Measurements from ENCODE around the gene TMEM181.
A peak's percentile ranks its signal among the peaks of the same experiment; 100 is the strongest.
"Not testable (repeated sequence)": the region's sequence is repeated elsewhere in the genome, so short reads cannot be mapped to it uniquely, and the experiment has no call there.

Gene TMEM181

DNA sequence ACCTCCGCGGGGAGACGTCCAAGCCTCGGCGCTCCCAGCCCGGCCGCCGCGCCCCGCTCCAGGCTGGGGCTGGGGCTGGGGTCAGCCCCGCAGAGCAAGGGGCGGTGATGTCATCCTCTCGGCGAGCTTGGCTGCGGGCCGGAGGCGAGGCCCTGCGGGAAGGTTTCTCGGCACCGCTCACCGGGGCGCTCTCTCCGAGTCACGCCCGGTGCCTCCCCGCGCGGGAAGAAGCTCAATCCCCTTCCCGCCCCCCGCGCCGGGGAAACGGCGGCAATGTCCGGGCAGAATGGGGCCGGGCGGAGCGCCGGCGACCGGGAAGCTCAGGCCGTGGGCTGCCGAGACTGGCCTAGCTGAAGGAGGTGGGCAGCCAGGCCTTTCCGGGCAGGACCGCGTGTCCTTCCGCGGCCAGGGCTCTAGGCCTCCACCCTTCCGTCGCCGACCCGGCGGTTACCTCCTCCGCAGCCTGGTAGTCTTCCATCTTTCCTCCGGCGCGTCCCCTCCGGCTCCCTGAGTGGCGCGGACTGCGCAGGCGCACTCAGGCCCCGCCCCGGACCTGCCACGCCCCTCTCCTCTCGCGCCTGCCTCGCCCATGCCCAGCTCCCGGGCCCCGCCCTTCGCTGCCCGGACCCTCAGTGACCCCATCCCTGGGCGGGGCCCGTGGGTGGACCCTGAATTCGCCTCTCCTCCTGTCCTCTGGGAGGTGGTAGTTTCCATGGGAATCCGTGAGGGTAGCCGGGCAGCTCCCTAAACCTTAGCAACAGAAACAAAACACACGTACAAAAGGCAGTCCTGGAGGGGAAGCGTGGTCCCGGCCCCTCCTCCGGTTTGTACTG lies 84.6 kb downstream of the TMEM181 start, which contains the start of gene DYNLT1:
TSS of gene DYNLT1 (minus strand) at position 513 of the 833 bp plus-strand sequence. CDS start at position 478, 35 bp downstream.
- peak; percentile 89 for DNase-seq

DNA sequence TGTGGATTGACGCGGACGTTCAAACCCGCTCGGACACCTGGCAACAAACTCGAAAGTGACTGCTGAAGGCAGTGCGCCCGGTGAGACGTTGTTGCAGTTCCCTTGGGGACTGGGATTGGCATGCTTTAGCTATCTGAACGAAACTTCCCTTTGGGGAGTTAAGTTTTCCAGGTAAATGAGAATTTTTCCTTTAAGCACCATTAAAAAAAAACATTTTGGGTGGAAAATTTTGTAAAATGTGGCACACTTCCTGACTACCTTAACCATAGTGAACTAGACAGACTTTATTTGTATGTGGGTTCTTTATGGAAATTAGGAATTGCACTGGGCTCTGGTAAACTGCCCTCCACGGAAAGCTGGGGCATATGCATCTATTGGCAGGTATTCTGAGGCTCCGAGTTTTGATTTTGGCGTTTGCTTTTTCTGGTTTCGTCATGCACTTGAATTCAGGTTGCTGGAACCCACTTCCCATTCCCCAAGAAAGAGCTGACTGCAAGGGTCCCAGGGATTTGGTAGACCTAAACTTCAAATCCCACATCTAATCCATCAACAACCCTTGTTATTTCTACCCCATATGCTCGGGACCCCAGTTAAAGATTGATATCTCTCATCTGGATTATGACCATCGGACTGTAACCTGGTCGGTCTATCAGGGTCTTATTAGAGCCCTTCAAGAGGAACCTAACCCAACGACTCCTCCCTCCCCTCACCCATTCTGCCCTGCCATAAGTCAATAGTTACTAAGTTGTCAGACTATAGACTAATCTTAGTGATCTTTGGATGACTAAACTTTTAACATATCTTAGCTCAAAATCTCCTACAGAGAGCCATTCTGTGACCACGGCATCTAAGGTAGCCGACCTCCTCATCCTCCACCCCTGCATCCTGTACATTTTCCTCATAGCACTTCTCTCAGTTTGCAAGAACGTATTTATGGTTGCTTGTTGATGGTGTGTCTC lies 85.5 kb downstream of the TMEM181 start:
- no peak for DNase-seq

DNA sequence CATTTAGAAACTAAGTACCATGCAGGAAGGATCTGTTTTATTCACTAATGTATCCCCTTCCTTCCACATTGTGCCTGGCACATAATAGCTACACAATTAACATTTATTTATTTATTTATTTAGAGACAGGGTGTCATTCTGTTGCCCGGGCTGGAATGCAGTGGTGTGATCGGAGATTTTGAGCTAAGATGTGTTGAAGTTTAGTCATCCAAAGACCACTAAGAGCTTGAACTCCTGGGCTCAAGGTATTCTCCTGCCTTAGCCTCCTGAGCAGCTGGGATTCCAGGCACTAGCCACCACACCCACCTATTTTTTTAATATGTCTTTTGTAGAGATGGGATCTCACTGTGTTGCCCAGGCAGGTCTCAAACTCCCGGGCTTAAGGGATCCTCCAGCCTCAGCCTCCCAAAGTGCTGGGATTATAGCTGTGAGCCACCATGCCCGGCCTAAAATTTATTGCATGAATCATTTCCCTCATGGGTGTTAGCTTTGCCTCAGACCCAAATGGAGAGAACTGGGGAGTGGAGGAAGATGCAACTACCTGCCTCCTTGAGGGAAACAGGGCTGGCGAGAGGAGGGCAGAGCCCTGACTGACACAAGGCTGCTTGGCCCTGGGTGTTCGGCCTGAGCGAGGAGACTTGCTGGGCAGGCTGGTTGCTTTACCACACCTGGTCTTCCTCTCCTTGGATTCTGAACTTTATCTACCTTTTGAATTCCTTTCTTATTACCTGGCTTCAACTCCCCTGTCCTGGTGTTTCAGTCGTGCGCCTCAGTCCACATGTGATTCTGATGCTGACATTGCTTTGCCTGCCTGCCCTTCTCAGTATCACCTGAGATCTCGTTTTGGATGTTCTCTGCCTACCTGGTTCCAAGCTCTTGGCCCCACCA lies 86.4 kb downstream of the TMEM181 start:
- no peak for DNase-seq

- DNase-seq, result no peak
Measured at GRCh38 chr6:158647501-158647900, 87.6 kb downstream of the TMEM181 start.

- no peak for DNase-seq
Measured at GRCh38 chr6:158648682-158649131, 88.8 kb downstream of the TMEM181 start.

DNA sequence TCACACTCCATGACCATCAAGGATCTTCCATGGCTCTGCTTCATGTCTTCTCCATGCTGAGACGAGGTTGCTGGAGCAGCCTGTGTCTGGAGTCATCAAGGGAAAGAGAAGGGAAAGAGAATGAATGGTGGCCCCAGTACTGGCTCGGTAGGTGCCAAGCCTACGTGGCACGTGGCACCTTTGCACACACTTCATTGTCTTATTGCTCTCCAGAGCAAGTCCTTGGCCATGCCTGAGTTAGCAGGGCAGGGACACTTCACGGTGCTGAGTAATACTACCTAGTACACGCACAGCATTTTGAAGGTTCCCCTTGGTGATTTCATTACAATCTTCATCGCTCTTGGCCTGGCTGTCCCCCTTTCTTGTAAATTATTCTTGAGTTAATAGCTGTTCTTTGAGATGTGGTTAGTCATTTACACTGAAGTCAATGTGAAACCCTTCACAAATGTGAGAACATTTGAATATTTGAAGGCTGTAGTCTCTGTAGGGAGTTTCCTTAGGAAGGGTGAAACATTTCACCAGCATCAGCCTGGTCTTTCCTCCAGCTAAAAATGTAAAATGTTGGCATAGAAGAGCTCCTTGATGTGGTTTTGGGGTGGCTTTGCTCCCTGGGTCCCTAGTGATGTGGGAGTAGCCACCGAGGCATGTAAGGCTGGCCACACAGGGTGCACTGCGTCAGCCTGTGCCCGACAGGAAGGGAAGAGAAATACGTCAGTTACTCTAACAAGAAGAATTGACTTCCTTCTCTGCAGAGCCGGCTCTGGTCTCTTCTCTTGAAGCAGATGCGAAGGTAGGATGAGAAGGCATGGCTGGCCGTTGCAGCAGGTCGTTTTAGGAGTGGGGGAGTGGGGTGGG lies 89.6 kb downstream of the TMEM181 start, which contains the start of gene SYTL3:
TSS of gene SYTL3 (plus strand) at position 766 of the 855 bp plus-strand sequence. CDS start 13,215 bp downstream, outside the sequence.
- peak; percentile 91 for DNase-seq

GRCh38 chr6:158651981-158652737 lies 92.3 kb downstream of the TMEM181 start:
- not testable (repeated sequence) for DNase-seq

DNA sequence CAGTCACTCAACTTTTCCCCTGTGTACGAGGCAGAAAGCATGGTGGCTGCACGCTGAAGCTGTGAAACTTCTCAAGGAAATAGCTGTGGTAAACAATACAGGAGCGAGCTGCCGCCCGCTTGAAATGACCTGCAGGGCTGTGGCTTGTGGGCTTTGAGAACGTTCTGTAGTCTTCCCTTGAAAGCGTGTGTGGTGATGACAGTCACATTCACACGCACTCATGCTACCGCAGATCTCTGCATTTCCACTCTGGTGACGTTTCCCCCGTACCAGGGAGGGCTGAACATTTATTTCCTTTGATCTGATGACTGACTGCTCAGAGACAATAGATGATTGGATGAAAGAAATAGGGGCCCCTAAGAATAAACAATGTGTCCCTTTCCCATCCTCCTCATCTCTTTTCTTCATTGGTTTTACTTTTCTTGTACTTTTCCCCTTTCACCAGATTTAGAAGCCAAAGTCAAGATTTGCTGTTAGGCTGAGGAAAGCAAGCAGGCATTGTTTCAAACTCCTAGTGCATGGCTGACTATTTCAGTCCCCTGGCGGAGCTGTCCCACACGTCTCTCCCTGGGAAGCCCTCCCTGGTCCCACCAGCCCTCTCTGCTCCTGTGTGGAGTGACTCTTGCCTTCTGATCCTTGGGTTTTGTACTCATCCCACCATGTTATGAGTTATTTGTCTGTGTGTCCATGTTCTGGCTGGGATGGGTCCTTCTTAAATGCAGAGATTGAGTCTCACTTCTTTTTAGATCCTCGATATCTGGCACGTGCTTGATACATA lies 93.9 kb downstream of the TMEM181 start:
- DNase-seq, result peak; percentile 95

- DNase-seq, result peak; percentile 24
Measured at GRCh38 chr6:158654498-158654897, 94.6 kb downstream of the TMEM181 start.

DNA sequence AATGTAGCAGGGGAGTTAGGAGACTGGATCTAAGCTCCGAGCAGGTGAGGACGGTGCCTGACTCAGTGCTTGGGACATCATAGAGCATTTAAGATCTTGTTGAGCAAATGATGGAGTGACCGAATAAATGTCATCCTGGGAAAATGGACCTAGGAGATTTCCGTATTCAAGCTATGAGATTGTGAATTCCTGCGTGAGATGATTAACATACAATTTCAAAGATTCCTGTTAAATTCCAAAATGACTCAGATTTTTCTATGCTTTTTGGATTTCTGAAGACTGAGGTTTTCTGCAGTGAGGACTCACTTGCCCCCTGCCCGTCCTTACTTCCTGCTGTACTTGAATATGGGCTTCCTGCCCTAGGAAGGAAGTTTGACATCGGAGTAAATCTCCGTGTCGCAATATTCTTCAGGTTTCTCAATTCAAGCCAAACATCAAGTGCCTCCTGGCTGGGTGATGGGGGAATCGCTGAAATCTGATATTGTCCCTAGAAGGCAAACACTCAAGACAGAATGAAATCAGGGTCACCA lies 95.1 kb downstream of the TMEM181 start:
- peak; percentile 30 for DNase-seq

GRCh38 chr6:158655569-158656450 lies 95.9 kb downstream of the TMEM181 start:
- no peak for DNase-seq

DNA sequence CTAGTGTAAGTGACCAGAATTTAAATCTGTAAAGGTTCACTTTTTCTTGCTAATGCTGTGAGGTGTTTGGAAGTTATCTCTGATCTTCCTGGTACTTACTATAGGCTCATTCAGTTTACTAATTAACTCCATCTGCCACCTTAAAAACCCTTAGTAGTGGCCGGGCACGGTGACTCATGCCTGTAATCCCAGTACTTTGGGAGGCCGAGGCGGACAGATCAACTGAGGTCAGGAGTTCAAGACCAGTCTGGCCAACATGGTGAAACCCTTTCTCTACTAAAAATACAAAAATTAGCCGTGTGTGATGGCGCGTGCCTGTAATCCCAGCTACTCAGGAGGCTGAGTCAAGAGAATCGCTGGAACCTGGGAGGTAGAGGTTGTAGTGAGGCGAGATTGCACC lies 97.1 kb downstream of the TMEM181 start:
- DNase-seq, result not testable (repeated sequence)

DNA sequence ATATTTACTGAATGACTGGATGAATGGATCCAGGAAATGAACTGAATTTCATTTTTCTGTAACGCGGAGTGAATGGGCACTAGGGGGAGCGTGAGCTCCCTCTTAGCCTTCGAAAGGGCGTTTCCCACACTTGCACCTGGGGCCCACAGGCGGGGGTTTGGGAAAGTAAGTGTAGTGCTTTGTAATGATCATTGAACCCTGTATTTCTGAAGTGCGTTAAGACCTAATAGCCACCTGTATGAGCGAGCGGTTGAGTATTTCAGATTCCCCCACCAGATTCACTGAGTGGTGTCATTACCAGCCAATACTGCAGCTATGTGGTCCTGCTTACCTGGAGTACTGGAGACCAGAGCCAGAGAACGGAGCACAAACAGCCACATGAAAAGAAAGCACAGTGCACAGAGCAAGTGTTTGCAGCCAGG lies 100.5 kb downstream of the TMEM181 start:
- peak; percentile 60 for DNase-seq

- no peak for DNase-seq
Measured at GRCh38 chr6:158661156-158661685, 101.3 kb downstream of the TMEM181 start.

DNA sequence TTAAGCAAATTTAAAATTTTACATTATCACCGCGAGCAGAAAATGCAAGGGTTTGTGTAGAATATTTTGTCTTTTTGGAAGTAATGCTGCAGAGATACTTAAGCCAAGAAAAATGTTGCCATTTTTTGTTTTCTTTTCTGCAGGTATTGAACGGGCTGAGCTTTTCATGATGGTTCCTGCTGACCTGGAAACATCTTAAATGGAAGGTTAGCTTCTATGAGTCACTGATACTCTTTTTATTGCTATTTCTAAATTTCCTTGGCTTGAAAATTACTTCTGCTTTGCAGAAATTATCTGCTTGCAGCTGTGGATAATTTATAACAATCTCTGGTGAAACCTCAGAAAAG lies 102.7 kb downstream of the TMEM181 start:
- DNase-seq, result no peak

- DNase-seq, result no peak
Measured at GRCh38 chr6:158662954-158663624, 103.2 kb downstream of the TMEM181 start.

DNA sequence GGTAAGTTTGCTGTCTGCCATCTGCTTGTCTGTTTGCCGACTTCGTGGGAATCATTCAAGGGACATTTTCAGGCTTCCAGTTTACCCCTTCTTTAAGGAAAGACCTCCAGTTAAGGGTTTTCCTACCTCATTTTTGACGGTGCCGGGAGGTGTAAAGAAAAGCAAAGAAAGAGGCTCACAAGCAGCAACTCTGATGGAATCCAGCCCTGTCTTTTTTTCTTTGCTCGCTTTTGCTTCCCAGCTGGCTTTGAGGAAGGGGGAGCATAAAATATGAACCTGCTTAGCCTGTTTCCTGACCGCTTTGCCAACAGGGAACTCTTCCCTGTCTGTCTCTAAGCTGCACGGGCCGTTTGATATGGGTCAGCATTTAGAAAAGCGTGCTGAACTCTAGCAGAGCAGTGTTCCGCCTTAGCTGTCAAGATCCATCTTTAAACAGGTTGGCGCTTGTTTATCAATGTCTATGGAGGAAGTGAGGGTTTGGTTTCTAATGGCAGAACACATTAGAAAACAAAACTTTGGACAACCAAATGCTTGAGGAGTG lies 103.8 kb downstream of the TMEM181 start:
- DNase-seq, result no peak
